NT2/D1 (cell line): ENCODE measurements around the gene MCFD2.

Source experiments
- SUZ12 ChIP-seq: IDR thresholded peaks from 2 replicates; pipeline ENCODE4 v1.6.1; 2011; ENCODE audit not compliant: insufficient read length, insufficient read depth; ENCODE audit errors: extremely low read depth
- YY1 ChIP-seq: IDR thresholded peaks from 2 replicates; pipeline ENCODE4 v1.6.1; 2011; ENCODE audit not compliant: insufficient read length, insufficient read depth
- ZNF274 ChIP-seq: IDR thresholded peaks from 2 replicates; pipeline ENCODE4 v1.6.1; 2011; ENCODE audit warnings: mild to moderate bottlenecking, low read depth, low read length

GRCh38 chr2:46893269-46893939 is 22.2 kb downstream of the MCFD2 start:
- TF ChIP-seq SUZ12, result no peak
- no peak for TF ChIP-seq YY1
- no peak for TF ChIP-seq ZNF274
